PC-9 (cell line): ENCODE results near the gene ARPC5.

ENCODE experiments used
- CTCF ChIP-seq: fragments of 200-600 bp; sonication (generic); conservative IDR thresholded peaks from 2 replicates; pipeline ENCODE4 v1.6.1; 2017; ENCODE audit warnings: mixed run types, antibody characterized with exemption, mild to moderate bottlenecking, moderate library complexity
- EZH2 ChIP-seq: fragments of 200-600 bp; sonication (generic); IDR thresholded peaks from 2 replicates; pipeline ENCODE4 v1.8.0; 2017; ENCODE audit warnings: antibody characterized with exemption, low read depth

- TF ChIP-seq CTCF, result no peak
- TF ChIP-seq EZH2, result no peak
Measured at GRCh38 chr1:183653462-183653794, 17.8 kb upstream of the ARPC5 start.
